Anterior cingulate cortex (tissue), 58 donors: ENCODE data around the gene BTRC.

Source experiments
- DNase-seq, 58 donors: peaks; one replicate each; lab custom pipeline; 2025; lab: John Stamatoyannopoulos, UW

BTRC gene

GRCh38 chr10:101438881-101439391 is 85.0 kb downstream of the BTRC start:
- DNase-seq = no peak

DNA sequence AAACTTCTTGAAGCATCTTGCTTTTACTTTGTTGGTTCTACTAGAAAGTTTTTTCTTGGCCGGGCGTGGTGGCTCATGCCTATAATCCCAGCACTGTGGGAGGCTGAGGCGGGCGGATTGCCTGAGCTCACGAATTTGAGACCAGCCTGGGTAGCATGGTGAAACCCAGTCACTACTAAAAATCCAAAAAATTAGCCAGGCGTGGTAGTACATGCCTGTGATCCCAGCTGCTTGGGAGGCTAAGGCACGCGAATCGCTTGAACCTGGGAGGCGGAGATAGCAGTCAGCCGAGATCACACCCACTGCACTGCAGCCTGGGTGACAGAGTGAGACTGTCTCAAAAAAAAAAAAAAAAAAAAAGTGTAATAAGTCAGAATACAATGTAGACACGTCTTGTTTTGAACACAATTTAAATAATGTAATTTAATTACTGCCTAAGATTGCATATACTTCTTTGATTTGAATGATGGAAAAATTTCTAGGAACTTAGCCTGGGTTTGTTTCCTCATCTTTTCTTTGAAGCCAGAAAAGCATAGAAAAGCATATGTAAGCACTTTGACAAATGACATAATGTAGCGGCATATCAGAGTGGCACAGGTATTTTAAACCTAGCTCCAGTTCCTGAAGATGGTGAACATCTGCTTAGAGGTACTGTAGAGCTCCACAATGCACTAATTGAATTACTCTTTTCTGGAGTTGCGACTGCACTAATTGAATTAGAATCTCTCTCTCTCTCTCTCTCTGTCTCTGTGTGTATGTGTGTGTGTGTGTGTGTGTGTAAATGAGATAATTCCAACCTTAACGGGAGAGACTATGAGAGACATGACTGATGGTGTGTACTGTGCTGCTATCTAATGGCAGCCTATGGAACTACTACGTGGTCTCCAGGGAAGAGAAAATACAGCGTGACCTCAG is 87.8 kb downstream of the BTRC start:
- DNase-seq = peak in 21 of 58 donors; percentile 0 to 52 (median 7)

DNA sequence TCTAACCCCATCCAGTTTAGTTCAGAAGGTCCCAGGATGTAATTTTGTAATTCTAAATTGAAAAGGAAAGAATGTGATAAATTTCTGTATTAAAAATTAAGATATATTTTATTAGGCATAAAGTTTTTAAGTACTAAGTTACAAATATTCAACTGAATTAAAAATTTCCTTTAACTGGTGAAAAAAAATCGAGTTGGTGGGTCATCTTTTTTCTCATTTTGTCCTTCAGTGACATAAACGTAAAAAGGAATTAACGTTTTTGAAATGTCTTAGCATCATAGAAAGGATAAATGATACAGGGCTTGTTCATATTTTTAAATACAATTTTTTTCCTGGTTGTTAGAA is 88.5 kb downstream of the BTRC start:
- no peak for DNase-seq

- DNase-seq = no peak
These were observed 90.3 kb downstream of the BTRC start for GRCh38 chr10:101444058-101444898.

GRCh38 chr10:101446071-101446470 is 92.1 kb downstream of the BTRC start:
- DNase-seq = no peak

DNA sequence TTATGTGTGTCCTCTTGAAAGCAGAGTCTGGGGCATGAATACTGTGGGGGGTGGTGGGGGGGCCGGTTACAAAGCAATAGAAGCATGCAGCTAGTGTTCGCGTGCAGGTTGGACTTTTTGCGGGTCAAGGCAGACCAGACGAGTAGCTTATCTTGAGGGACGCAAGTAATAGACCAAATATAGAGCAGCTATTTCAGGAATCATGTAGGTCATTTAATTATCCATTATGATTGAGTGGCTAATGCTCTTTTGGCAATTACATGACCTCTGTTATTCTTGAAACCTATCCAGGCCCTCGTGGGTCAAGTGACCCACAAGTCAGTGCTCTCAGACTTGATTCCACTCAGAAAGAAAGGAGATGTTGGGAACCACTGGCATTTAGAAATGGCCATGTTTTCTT is 93.0 kb downstream of the BTRC start:
- DNase-seq = no peak

- DNase-seq = no peak
These were observed 93.5 kb downstream of the BTRC start for GRCh38 chr10:101447477-101447876.

GRCh38 chr10:101450277-101451080 is 96.5 kb downstream of the BTRC start:
- DNase-seq = no peak

DNA sequence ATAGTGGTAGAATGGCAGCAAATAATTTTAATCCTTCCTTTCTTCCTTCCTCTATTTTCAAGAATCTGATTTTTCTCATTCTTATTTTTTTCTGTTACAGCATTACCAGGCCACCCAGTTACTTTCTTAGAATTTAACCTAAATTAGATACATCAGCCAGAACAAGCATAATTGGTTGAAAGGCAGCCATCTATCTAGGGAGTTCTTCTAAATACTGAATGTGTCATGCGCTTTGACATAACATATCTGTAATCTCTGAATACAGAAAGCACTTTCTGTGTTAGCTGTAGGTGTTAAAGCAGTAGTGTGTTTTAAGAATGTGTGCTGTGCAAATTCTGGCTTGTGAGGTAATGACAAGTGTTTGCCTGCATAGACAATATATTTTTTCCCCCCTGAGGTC is 97.3 kb downstream of the BTRC start:
- DNase-seq = no peak

- no peak for DNase-seq
These were observed 97.7 kb downstream of the BTRC start for GRCh38 chr10:101451667-101452069.

DNA sequence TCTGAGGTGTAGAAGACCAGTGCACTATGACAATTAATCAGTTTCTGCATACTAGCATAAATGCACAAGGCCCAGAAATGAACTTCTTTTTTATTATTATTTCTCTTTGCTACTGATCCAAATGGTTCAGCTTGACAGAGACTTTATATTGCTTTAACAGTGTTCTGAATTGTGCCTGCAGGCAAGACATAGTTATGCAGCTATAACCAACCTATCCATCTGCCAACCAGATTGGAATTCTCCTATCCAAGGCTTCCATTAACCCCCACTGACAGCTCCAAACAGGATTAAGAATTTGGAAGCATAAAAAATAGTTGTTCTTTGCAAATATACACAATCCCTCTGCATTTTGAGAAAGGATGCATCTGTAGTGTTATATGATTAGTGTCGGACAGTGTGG is 98.2 kb downstream of the BTRC start:
- DNase-seq = no peak

- no peak for DNase-seq
These were observed 98.6 kb downstream of the BTRC start for GRCh38 chr10:101452593-101452992.

DNA sequence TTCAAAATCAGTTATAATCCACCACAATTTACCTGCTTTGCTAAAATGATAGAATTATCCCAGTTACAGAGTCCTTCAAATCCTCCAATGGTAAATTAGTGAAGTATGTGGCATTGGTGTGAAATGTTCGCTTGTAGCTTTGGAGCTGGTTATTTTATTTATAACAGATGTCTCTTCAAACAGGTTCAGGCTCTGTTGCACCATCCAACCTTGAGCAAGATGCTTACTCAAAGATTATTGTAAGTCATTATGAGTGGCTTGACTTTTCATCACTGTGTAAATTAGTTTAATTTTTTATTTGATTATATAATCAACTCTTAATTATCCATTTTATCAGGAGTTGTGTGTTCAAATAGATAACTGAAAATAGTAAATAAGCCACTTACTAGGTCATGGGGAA is 99.4 kb downstream of the BTRC start:
- DNase-seq = no peak

- DNase-seq = no peak
These were observed 100.1 kb downstream of the BTRC start for GRCh38 chr10:101453791-101454718.

DNA sequence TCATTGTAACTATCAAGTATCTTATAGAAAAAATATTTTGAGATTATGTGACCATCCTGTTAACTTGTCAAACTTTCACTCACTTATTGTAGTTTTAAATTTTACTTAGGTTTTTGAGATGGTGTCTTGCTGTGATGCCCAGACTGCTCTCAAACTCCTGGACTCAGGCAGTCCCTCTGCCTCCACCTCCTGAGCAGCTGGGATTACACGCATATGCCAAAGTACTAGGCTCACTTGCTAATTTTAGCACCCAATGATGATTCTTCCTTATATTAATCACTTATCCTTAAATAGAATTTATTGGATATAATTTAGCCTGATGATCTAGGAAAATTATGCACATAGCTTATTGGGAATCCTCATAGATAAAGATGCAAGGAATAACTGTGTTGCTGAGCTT is 104.9 kb downstream of the BTRC start:
- no peak for DNase-seq

- DNase-seq = no peak
These were observed 110.1 kb downstream of the BTRC start for GRCh38 chr10:101464082-101464481.

GRCh38 chr10:101464599-101464998 is 110.6 kb downstream of the BTRC start:
- DNase-seq = no peak

DNA sequence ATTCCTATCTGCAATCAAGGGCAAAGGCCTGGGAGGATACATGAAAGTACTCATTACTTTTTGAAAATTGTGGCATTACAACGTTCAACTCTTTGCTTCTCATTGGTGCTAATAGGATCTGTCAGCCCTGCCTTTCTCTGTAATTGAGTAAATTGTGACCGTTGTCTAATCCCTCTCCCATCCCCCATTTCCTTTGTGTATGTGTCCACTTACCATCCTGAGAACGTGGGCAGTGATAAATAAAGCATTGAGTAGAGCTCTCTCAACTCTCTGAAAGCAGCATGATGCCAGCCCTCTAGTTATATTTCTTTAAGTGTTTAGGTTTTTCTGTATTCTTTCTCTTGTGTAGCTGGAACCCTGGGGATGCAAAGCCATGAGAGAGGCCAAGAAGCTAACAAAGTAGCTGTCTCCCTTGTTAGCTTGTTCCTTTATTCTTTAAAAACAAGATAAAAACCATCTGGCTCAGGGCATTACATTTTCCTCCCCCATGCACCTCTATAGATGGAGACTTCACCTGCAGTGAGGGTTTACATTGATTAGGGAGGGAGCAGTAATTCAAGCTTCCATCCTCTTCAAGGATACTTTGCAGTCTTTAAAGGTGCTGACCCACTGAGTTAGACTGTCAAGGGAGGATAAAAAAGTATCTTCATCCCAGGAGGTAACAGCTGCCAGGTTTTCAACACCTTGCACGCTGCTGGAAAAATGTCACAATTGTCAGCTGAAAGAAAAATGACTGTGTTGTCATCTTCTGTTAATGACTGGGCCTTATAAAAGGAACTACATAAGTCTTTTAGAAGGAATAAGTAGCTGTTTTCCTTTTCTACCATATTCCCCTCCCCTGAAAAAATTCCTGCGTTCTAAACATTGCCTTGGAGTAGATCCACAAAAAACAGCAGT is 112.3 kb downstream of the BTRC start:
- DNase-seq = no peak
